PC-3 (cell line): ENCODE results near the gene BCO1.

ENCODE experiments used
- EZH2 ChIP-seq: fragments of 300-600 bp; sonication (generic); IDR thresholded peaks from one replicate; pipeline ENCODE4 v1.6.1; 2017; ENCODE audit warnings: antibody characterized with exemption, mild to moderate bottlenecking, low read length; ENCODE audit not compliant: unreplicated experiment
- EZH2phosphoT487 ChIP-seq: fragments of 300-600 bp; sonication (generic); IDR thresholded peaks from 2 replicates; pipeline ENCODE4 v1.6.1; 2018; ENCODE audit warnings: mild to moderate bottlenecking, antibody characterized with exemption, low read length, borderline replicate concordance
- TF ChIP-seq, protein P1 (sequence below): fragments of 300-600 bp; sonication (generic); conservative IDR thresholded peaks from 2 replicates; pipeline ENCODE4 v1.5.1; 2017; ENCODE audit warnings: antibody characterized with exemption, low read depth, mild to moderate bottlenecking, low read length

DNA sequence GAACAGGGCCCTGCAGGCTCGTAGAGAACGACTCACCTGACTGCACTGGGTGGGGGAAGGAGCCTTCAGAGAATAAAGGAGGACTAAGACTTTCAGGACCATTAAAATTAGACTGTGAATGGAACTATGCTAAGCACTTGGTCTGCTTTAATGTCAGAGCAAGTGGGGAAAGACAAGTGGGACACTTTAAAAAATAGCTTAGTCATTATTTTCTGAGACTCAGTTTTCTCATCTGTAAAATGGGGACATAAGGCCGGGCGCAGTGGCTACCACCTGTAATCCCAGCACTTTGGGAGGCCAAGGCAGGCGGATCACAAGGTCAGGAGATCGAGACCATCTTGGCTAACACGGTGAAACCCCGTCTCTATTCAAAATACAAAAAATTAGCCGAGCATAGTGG lies 19.3 kb upstream of the BCO1 start:
- TF ChIP-seq, protein P1, sequence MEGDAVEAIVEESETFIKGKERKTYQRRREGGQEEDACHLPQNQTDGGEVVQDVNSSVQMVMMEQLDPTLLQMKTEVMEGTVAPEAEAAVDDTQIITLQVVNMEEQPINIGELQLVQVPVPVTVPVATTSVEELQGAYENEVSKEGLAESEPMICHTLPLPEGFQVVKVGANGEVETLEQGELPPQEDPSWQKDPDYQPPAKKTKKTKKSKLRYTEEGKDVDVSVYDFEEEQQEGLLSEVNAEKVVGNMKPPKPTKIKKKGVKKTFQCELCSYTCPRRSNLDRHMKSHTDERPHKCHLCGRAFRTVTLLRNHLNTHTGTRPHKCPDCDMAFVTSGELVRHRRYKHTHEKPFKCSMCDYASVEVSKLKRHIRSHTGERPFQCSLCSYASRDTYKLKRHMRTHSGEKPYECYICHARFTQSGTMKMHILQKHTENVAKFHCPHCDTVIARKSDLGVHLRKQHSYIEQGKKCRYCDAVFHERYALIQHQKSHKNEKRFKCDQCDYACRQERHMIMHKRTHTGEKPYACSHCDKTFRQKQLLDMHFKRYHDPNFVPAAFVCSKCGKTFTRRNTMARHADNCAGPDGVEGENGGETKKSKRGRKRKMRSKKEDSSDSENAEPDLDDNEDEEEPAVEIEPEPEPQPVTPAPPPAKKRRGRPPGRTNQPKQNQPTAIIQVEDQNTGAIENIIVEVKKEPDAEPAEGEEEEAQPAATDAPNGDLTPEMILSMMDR = no peak
- TF ChIP-seq EZH2 (no peak), EZH2phosphoT487 (no peak)
